DOHH2 (cell line): ENCODE measurements around the gene RBP5.

ENCODE experiments used
- H3F3A ChIP-seq: fragments of 200-600 bp; sonication (generic), shearing (Covaris generic); 2 replicates; pipeline ENCODE4 v1.6.0; 2016; ENCODE audit warnings: antibody characterized with exemption, mild to moderate bottlenecking; ENCODE audit not compliant: control insufficient read depth, insufficient read depth
- H3K27ac ChIP-seq: fragments of 200-600 bp; sonication (generic); 2 replicates; pipeline ENCODE4 v1.5.1; 2014; ENCODE audit warnings: low read depth, mild to moderate bottlenecking, low read length, moderate library complexity
- H3K27me3 ChIP-seq: fragments of 200-600 bp; sonication (generic); 2 replicates; pipeline ENCODE4 v1.6.1; 2014; ENCODE audit warnings: mild to moderate bottlenecking, low read length, mixed read lengths; ENCODE audit not compliant: control insufficient read depth
- H3K36me3 ChIP-seq: fragments of 200-600 bp; sonication (generic); 2 replicates; pipeline ENCODE4 v1.6.1; 2014; ENCODE audit warnings: mild to moderate bottlenecking, low read length, moderate library complexity, mixed read lengths; ENCODE audit not compliant: control insufficient read depth
- H3K4me1 ChIP-seq: fragments of 200-600 bp; sonication (generic); 2 replicates; pipeline ENCODE4 v1.6.1; 2014; ENCODE audit warnings: mild to moderate bottlenecking, low read length, mixed read lengths; ENCODE audit not compliant: control insufficient read depth
- H3K4me2 ChIP-seq: fragments of 200-600 bp; sonication (generic); 2 replicates; pipeline ENCODE4 v1.6.0; 2014; ENCODE audit warnings: mild to moderate bottlenecking, low read length, moderate library complexity
- H3K4me3 ChIP-seq: fragments of 200-600 bp; sonication (generic); 2 replicates; pipeline ENCODE4 v1.5.1; 2014; ENCODE audit warnings: mild to moderate bottlenecking, low read length, mixed read lengths
- H3K79me2 ChIP-seq: fragments of 200-600 bp; sonication (generic); 2 replicates; pipeline ENCODE4 v1.6.1; 2014; ENCODE audit warnings: mild to moderate bottlenecking, low read length, mixed read lengths; ENCODE audit not compliant: control insufficient read depth
- H3K9me2 ChIP-seq: fragments of 200-600 bp; sonication (generic); replicated peaks from 2 replicates; pipeline ENCODE4 v1.6.1; 2014; ENCODE audit warnings: mild to moderate bottlenecking, low read length, mixed read lengths; ENCODE audit not compliant: control insufficient read depth
- H3K9me3 ChIP-seq: fragments of 200-600 bp; sonication (generic); 2 replicates; pipeline ENCODE4 v1.6.1; 2014; ENCODE audit warnings: antibody characterized with exemption, low read length, mixed read lengths; ENCODE audit not compliant: control insufficient read depth, insufficient read depth
- H4K20me1 ChIP-seq: fragments of 200-600 bp; sonication (generic); 2 replicates; pipeline ENCODE4 v1.6.0; 2014; ENCODE audit warnings: low read depth, mild to moderate bottlenecking, antibody characterized with exemption, low read length, moderate library complexity; ENCODE audit not compliant: control insufficient read depth, insufficient read depth
- CTCF ChIP-seq: fragments of 200-600 bp; sonication (generic); IDR thresholded peaks from one replicate; pipeline ENCODE4 v1.5.1; 2014; ENCODE audit warnings: antibody characterized with exemption, mild to moderate bottlenecking, low read depth, low read length; ENCODE audit not compliant: poor library complexity, severe bottlenecking
- EZH2phosphoT487 ChIP-seq: fragments of 200-600 bp; sonication (generic); IDR thresholded peaks from 2 replicates; pipeline ENCODE4 v1.6.1; 2017; ENCODE audit warnings: borderline replicate concordance, mild to moderate bottlenecking, antibody characterized with exemption, low read length, moderate library complexity, mixed read lengths

The RBP5 gene

GRCh38 chr12:7146906-7147305, 18.2 kb upstream of the RBP5 start:
- H4K20me1 ChIP-seq = no peaks in the 10 kb centered on the region
- TF ChIP-seq CTCF (no peak), EZH2phosphoT487 (no peak)
- no peaks in the 10 kb centered on the region for H3F3A ChIP-seq
- H3K79me2 ChIP-seq = no peaks in the 10 kb centered on the region
- H3K27ac ChIP-seq = no peak overlapping the region
- H3K27me3 ChIP-seq = no peaks in the 10 kb centered on the region
- H3K4me2 ChIP-seq = no peak overlapping the region
- H3K9me3 ChIP-seq = no peaks in the 10 kb centered on the region
- H3K4me3 ChIP-seq = no peak overlapping the region
- H3K36me3 ChIP-seq = no peaks in the 10 kb centered on the region
- H3K9me2 ChIP-seq = no peaks in the 10 kb centered on the region
- no peaks in the 10 kb centered on the region for H3K4me1 ChIP-seq

- H3F3A ChIP-seq = no peaks in the 10 kb centered on the region
- no peaks in the 10 kb centered on the region for H4K20me1 ChIP-seq
- H3K36me3 ChIP-seq = no peaks in the 10 kb centered on the region
- H3K79me2 ChIP-seq = no peaks in the 10 kb centered on the region
- no peak for TF ChIP-seq CTCF
- no peak for TF ChIP-seq EZH2phosphoT487
- no peaks in the 10 kb centered on the region for H3K4me1 ChIP-seq
- H3K9me2 ChIP-seq = no peaks in the 10 kb centered on the region
- H3K27ac ChIP-seq = no peak overlapping the region
- no peaks in the 10 kb centered on the region for H3K27me3 ChIP-seq
- H3K4me2 ChIP-seq = no peak overlapping the region
- H3K9me3 ChIP-seq = no peaks in the 10 kb centered on the region
- H3K4me3 ChIP-seq = no peak overlapping the region
These were observed 17.5 kb upstream of the RBP5 start for GRCh38 chr12:7146228-7146627.

- Histone ChIP-seq H3K79me2 (no peaks in the 10 kb centered on the region), H3K4me2 (no peak overlapping the region), H3K36me3 (no peaks in the 10 kb centered on the region), H3K9me2 (no peaks in the 10 kb centered on the region), H3K4me3 (no peak overlapping the region), H3F3A (no peaks in the 10 kb centered on the region), H3K27ac (no peak overlapping the region), H4K20me1 (no peaks in the 10 kb centered on the region), H3K9me3 (no peaks in the 10 kb centered on the region), H3K4me1 (no peaks in the 10 kb centered on the region), H3K27me3 (no peaks in the 10 kb centered on the region)
- no peak for TF ChIP-seq CTCF
- TF ChIP-seq EZH2phosphoT487 = no peak
These were observed 17.0 kb upstream of the RBP5 start for GRCh38 chr12:7145671-7146070.
